HuH-7 (cell line): ENCODE results near the gene TICAM2.
A peak's percentile ranks its signal among the peaks of the same experiment; 100 is the strongest.
"Not testable (repeated sequence)": the region's sequence is repeated elsewhere in the genome, so short reads cannot be mapped to it uniquely, and the experiment has no call there.

Experiments used
- DNase-seq: peaks from one replicate; pipeline ENCODE4 v3.0.0; 2011; ENCODE audit warnings: low spot score

TICAM2 gene

GRCh38 chr5:115601701-115602590 is at the start of gene TICAM2:
TICAM2 (minus strand) TSS chr5:115602479; CDS start chr5:115581256, 21,223 bp downstream.
- no peak for DNase-seq

- no peak for DNase-seq
Observed at GRCh38 chr5:115649541-115649940, 47.3 kb upstream of the TICAM2 start.

GRCh38 chr5:115648056-115648455 is 45.8 kb upstream of the TICAM2 start:
- no peak for DNase-seq

GRCh38 chr5:115645386-115645785 is 43.1 kb upstream of the TICAM2 start:
- DNase-seq: not testable (repeated sequence)

GRCh38 chr5:115644046-115644445 is 41.8 kb upstream of the TICAM2 start:
- no peak for DNase-seq

GRCh38 chr5:115641948-115642347 is 39.7 kb upstream of the TICAM2 start:
- DNase-seq: no peak

GRCh38 chr5:115640274-115640673 is 38.0 kb upstream of the TICAM2 start:
- no peak for DNase-seq

- DNase-seq: no peak
Observed at GRCh38 chr5:115639377-115639776, 37.1 kb upstream of the TICAM2 start.

- DNase-seq: no peak
Observed at GRCh38 chr5:115637507-115637906, 35.2 kb upstream of the TICAM2 start.

GRCh38 chr5:115636008-115636407 is 33.7 kb upstream of the TICAM2 start:
- DNase-seq: no peak

- DNase-seq: peak; percentile 73
Observed at GRCh38 chr5:115634343-115635132, 32.3 kb upstream of the TICAM2 start.

- no peak for DNase-seq
Observed at GRCh38 chr5:115629903-115630302, 27.6 kb upstream of the TICAM2 start.

- DNase-seq: no peak
Observed at GRCh38 chr5:115627295-115627865, 25.1 kb upstream of the TICAM2 start.

GRCh38 chr5:115626445-115626823 is 24.2 kb upstream of the TICAM2 start:
- DNase-seq: peak; percentile 26

GRCh38 chr5:115625579-115626444 is 23.5 kb upstream of the TICAM2 start, which contains the start of gene TMED7:
TMED7 (minus strand) TSS chr5:115626036; CDS start chr5:115625792, 244 bp downstream.
- DNase-seq: peak; percentile 85

GRCh38 chr5:115624994-115625393 is 22.7 kb upstream of the TICAM2 start:
- no peak for DNase-seq

GRCh38 chr5:115623658-115624057 is 21.4 kb upstream of the TICAM2 start:
- no peak for DNase-seq

- no peak for DNase-seq
Observed at GRCh38 chr5:115621365-115621900, 19.2 kb upstream of the TICAM2 start.

- no peak for DNase-seq
Observed at GRCh38 chr5:115616892-115617291, 14.6 kb upstream of the TICAM2 start.

GRCh38 chr5:115616472-115616871 is 14.2 kb upstream of the TICAM2 start:
- no peak for DNase-seq

GRCh38 chr5:115611873-115612272 is 9.6 kb upstream of the TICAM2 start:
- no peak for DNase-seq
